Omental fat pad (tissue), 4 donors: ENCODE results near the gene KLC1. TPM values are rescaled to one million over a fixed set of nuclear protein-coding genes. Genes with fewer than 3 reads are reported as not detected.

Experiments
- ATAC-seq: fragments of 150-250 bp; one replicate; pipeline ENCODE4 v1.9.1; 2016; ENCODE audit warnings: mild to moderate bottlenecking, moderate library complexity; ENCODE audit not compliant: low FRiP score
- DNase-seq: peaks from one replicate; pipeline ENCODE4 v3.0.0-alpha.2; 2019; ENCODE audit warnings: low spot score
- total RNA-seq, 4 donors: library from RNA; depleted of rRNA; stranded (reverse); fragments of >200 nt; gene quantifications; one replicate each; pipeline ENCODE4 v1.1.0, GENCODE V29; 2016
- TF ChIP-seq, protein P1 (sequence below), 3 donors: fragments of 450-650 bp; IDR thresholded peaks; one replicate each; pipeline ENCODE4 v1.5.1; 2016 to 2017; ENCODE audit warnings: antibody characterized with exemption in 3 of 3, mild to moderate bottlenecking in 3 of 3, moderate library complexity in 2 of 3

KLC1 gene
- total RNA-seq, 4 donors from 2014 or later = 195 to 349 (median 289) TPM

GRCh38 chr14:103735815-103736545 lies 107.0 kb downstream of the KLC1 start:
- DNase-seq (no peak), ATAC-seq (no peak)
- TF ChIP-seq, protein P1, sequence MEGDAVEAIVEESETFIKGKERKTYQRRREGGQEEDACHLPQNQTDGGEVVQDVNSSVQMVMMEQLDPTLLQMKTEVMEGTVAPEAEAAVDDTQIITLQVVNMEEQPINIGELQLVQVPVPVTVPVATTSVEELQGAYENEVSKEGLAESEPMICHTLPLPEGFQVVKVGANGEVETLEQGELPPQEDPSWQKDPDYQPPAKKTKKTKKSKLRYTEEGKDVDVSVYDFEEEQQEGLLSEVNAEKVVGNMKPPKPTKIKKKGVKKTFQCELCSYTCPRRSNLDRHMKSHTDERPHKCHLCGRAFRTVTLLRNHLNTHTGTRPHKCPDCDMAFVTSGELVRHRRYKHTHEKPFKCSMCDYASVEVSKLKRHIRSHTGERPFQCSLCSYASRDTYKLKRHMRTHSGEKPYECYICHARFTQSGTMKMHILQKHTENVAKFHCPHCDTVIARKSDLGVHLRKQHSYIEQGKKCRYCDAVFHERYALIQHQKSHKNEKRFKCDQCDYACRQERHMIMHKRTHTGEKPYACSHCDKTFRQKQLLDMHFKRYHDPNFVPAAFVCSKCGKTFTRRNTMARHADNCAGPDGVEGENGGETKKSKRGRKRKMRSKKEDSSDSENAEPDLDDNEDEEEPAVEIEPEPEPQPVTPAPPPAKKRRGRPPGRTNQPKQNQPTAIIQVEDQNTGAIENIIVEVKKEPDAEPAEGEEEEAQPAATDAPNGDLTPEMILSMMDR (IDR thresholded peaks at IDR 0.05) = no peak

DNA sequence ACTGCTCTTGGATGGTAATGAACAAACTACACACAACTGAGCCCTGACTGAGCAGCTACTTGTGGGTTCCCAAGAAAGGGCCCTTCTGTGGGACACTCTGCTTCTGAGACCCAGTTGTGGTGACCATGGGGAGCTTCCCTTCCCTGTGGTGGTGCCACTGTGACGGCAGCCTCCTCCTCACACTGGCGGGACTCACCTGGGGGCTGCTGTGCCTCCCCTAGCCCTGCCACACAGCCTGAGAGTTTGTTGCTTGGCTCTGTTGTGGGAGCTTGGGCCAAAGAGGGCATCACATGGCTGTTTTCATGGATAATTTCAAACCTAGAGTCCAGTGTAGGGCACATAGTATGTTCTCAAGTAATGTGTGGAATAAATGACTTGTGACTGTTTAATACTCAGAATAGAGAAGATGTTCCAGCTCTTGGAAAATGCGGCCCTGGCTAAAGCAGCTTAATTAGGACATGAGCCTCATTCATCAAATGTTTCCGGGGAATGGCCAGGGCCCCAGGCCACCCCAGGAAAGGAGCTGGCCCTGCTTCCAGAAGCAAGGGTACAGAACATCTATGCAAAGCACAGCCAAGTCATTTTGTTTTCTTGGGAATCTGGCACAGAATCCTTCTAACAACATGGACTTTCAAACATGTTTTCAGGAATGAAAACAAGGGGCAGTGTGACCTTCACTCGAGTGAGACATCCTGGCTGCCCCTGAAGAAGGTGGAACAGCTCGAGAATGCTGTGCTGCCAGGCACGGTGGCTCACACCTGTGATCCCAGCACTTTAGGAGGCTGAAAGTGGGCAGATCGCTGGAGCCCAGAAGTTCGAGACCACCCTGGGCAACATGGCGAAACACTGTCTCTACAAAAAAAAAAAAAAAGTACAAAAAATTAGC lies 107.8 kb downstream of the KLC1 start:
- TF ChIP-seq, protein P1 (IDR thresholded peaks at IDR 0.05) = no peak
- DNase-seq (no peak), ATAC-seq (no peak)

- no peak for DNase-seq
- no peak for ATAC-seq
- TF ChIP-seq, protein P1 (IDR thresholded peaks at IDR 0.05) = no peak
Observed at GRCh38 chr14:103737432-103738045, 108.5 kb downstream of the KLC1 start.

DNA sequence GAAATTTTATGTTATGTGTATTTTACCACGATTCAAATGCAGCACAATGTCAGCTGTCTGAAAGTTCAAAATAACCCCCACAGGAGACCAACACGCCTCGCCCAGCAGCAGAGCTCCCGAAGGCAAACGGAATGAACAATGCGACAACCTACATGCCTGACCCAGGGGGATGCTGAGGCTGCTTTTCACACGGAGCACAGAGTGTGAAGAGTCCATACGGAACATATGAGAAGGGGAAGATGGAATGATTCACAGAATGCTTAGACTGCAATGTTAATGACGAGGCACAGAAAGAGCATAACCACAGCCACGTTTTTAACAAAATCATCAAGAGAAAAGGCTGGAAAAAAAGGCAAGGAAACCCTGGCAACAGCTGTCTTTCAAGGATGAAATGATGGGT lies 109.2 kb downstream of the KLC1 start:
- ATAC-seq (no peak), DNase-seq (no peak)
- TF ChIP-seq, protein P1 (IDR thresholded peaks at IDR 0.05) = no peak

GRCh38 chr14:103738701-103739451 lies 109.9 kb downstream of the KLC1 start:
- TF ChIP-seq, protein P1 (IDR thresholded peaks at IDR 0.05) = no peak
- DNase-seq (no peak), ATAC-seq (no peak)

DNA sequence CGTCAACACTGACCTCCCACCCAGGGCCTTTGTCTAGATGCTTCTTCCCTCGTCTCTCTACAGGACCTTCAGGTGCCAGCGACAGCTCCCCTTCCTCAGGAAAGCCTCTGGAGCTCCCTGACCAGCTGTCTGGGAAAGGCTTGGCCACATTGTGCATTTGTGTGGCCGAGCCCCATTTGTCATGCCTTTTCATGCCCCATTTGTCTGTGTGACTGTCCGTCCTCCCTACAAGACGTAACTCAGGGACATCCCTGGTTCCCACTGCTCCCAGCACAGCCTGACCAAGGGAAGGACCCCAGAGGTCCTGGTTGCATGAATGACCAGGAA lies 110.4 kb downstream of the KLC1 start:
- TF ChIP-seq, protein P1 (IDR thresholded peaks at IDR 0.05) = no peak
- DNase-seq (no peak), ATAC-seq (no peak)
